Stimulated activated CD4-positive, alpha-beta T cell treated with anti-CD3 and anti-CD28 coated beads, Interleukin-4, amount 100 ng/mL, for 24 hours (primary cell): ENCODE results near the gene SFT2D2.
"Not testable (repeated sequence)": the region's sequence is repeated elsewhere in the genome, so short reads cannot be mapped to it uniquely, and the experiment has no call there.

Experiments
- DNase-seq: peaks from one replicate; pipeline ENCODE4 v3.0.0-alpha.2; 2020

SFT2D2 gene

GRCh38 chr1:168225476-168226190 is at the start of gene SFT2D2:
SFT2D2 (plus strand) TSS chr1:168226004; CDS start chr1:168226080, 76 bp downstream.
- DNase-seq, result peak; percentile 75

GRCh38 chr1:168178227-168178637 is 47.6 kb upstream of the SFT2D2 start:
- DNase-seq, result no peak

GRCh38 chr1:168178638-168179437 is 47.0 kb upstream of the SFT2D2 start, which contains the start of gene TIPRL:
TIPRL (plus strand) TSS chr1:168178962; CDS start chr1:168179078, 116 bp downstream.
- peak; percentile 95 for DNase-seq

- peak; percentile 6 for DNase-seq
Measured at GRCh38 chr1:168179438-168180147, 46.2 kb upstream of the SFT2D2 start.

GRCh38 chr1:168180148-168180524 is 45.7 kb upstream of the SFT2D2 start:
- no peak for DNase-seq

- DNase-seq, result not testable (repeated sequence)
Measured at GRCh38 chr1:168181063-168181720, 44.6 kb upstream of the SFT2D2 start.

GRCh38 chr1:168187177-168187576 is 38.6 kb upstream of the SFT2D2 start:
- no peak for DNase-seq

GRCh38 chr1:168190403-168190802 is 35.4 kb upstream of the SFT2D2 start:
- no peak for DNase-seq

GRCh38 chr1:168195199-168196135 is 30.3 kb upstream of the SFT2D2 start:
- DNase-seq, result no peak

GRCh38 chr1:168199056-168199455 is 26.7 kb upstream of the SFT2D2 start:
- DNase-seq, result no peak

GRCh38 chr1:168202941-168203654 is 22.7 kb upstream of the SFT2D2 start:
- no peak for DNase-seq

GRCh38 chr1:168206111-168206510 is 19.7 kb upstream of the SFT2D2 start:
- no peak for DNase-seq

- DNase-seq, result not testable (repeated sequence)
Measured at GRCh38 chr1:168207673-168208072, 18.1 kb upstream of the SFT2D2 start.

- DNase-seq, result no peak
Measured at GRCh38 chr1:168210312-168210711, 15.5 kb upstream of the SFT2D2 start.

GRCh38 chr1:168213349-168213748 is 12.5 kb upstream of the SFT2D2 start:
- no peak for DNase-seq

GRCh38 chr1:168216171-168216570 is 9.6 kb upstream of the SFT2D2 start:
- no peak for DNase-seq

GRCh38 chr1:168217664-168218063 is 8.1 kb upstream of the SFT2D2 start:
- DNase-seq, result no peak

GRCh38 chr1:168218658-168219057 is 7.1 kb upstream of the SFT2D2 start:
- no peak for DNase-seq

GRCh38 chr1:168220470-168220871 is 5.3 kb upstream of the SFT2D2 start:
- DNase-seq, result no peak

- no peak for DNase-seq
Measured at GRCh38 chr1:168221275-168221674, 4.5 kb upstream of the SFT2D2 start.

- DNase-seq, result no peak
Measured at GRCh38 chr1:168223261-168223660, 2.5 kb upstream of the SFT2D2 start.
